Bronchial epithelial cell (primary cell): Measurements from ENCODE around the gene VWDE. TPM values are rescaled to one million over a fixed set of nuclear protein-coding genes. Genes with fewer than 3 reads are reported as not detected.

Experiments
- DNase-seq: peaks from one replicate; pipeline ENCODE4 v3.0.0-alpha.2; 2010; ENCODE audit warnings: low read depth
- FAIRE-seq: peaks from 2 replicates; lab custom pipeline; 2011; peaks lifted over from hg19 to GRCh38; lab: Jason Lieb, UNC
- H3K27me3 ChIP-seq: 2 replicates; pipeline ENCODE4 v1.5.1; 2011; ENCODE audit warnings: low read length; ENCODE audit not compliant: control insufficient read depth, insufficient read depth
- H3K36me3 ChIP-seq: 2 replicates; pipeline ENCODE4 v1.5.1; 2011; ENCODE audit warnings: low read length; ENCODE audit not compliant: control insufficient read depth, insufficient read depth
- H3K4me3 ChIP-seq: 2 replicates; pipeline ENCODE4 v1.5.1; 2011; ENCODE audit warnings: mild to moderate bottlenecking, low read depth, low read length, control low read depth
- total RNA-seq: library from RNA; depleted of rRNA; stranded (reverse); fragments of >200 nt; gene quantifications from 2 replicates; pipeline ENCODE4 v1.2.1, GENCODE V29; 2014
- TF ChIP-seq, protein P1 (sequence below): IDR thresholded peaks from 2 replicates; pipeline ENCODE4 v1.5.1; 2011; ENCODE audit warnings: mild to moderate bottlenecking, moderate library complexity, low read length, control low read depth, inconsistent platforms; ENCODE audit not compliant: insufficient read depth, severe bottlenecking

VWDE gene
- total RNA-seq, 1 donor from 2014 or later, result 1.1 TPM

DNA sequence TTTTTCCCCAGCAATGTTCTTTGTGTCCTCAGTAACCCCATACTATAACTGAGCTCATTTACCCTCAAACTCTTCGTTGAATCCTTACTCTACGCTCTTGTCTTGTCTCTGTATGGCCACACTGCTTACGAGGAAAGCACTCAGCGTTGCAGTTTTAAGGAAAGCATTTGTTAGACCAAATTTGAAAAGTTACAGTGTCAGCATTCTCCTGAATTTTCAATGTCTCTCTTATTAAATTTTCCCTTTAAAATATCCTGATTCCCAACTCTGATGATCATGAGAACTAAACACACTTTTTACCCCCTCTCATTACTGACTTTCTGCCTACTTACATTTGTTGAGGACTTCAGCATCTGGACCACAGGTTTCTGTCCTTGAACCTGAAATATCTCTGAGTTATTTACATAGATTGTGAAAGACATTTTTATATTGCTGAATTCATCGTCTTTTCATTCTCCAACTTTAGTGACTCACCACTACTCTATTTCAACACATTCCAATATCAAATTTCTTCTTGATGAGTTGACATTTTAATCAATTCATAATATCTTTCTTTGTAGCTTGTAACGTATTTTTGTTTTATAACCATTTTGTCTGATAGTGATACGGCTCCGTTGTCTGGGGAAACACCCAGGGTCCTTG lies 19.8 kb upstream of the VWDE start:
- Histone ChIP-seq H3K4me3 (no peak overlapping the region), H3K36me3 (no peaks in the 10 kb centered on the region), H3K27me3 (no peaks in the 10 kb centered on the region)
- TF ChIP-seq, protein P1, sequence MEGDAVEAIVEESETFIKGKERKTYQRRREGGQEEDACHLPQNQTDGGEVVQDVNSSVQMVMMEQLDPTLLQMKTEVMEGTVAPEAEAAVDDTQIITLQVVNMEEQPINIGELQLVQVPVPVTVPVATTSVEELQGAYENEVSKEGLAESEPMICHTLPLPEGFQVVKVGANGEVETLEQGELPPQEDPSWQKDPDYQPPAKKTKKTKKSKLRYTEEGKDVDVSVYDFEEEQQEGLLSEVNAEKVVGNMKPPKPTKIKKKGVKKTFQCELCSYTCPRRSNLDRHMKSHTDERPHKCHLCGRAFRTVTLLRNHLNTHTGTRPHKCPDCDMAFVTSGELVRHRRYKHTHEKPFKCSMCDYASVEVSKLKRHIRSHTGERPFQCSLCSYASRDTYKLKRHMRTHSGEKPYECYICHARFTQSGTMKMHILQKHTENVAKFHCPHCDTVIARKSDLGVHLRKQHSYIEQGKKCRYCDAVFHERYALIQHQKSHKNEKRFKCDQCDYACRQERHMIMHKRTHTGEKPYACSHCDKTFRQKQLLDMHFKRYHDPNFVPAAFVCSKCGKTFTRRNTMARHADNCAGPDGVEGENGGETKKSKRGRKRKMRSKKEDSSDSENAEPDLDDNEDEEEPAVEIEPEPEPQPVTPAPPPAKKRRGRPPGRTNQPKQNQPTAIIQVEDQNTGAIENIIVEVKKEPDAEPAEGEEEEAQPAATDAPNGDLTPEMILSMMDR, result no peak
- FAIRE-seq (no peak), DNase-seq (peak; percentile 90)

DNA sequence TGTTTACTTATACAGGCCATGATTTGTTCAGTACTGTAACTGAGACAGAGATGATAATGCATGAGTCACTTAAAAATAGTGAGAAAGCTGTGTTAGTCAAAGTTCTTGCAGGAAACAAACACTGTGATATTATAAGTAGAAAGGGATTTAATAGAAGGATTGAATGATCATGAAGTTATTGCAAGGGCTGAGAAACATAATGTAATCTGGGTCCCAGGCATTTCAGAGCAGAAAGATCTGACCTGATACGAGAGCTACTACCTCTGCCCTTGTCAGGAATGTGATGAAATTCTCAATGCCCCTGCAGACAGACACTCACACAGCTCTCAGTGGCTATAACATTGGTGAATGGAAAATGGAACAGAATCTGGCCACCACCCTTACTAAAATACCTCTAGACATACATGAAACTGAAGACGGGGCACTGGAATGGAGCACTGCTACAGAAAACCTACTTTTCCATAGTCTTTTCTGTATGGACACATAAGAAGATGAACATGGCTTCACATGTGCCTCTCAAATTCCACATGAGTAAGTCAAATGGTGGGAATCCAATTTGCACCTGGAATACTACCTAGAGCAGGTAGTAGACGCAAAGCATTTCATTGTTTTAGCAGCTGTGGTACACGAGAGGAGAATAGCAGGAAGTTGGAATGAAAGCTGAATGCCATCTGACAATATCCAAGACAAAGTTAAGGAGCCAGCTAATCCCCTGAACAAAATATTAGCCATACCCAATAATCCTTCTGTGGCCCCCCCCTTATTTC lies 19.1 kb upstream of the VWDE start:
- FAIRE-seq (no peak), DNase-seq (peak; percentile 87)
- no peak overlapping the region for H3K4me3 ChIP-seq
- no peaks in the 10 kb centered on the region for H3K36me3 ChIP-seq
- H3K27me3 ChIP-seq, result no peaks in the 10 kb centered on the region
- TF ChIP-seq, protein P1, result no peak

DNA sequence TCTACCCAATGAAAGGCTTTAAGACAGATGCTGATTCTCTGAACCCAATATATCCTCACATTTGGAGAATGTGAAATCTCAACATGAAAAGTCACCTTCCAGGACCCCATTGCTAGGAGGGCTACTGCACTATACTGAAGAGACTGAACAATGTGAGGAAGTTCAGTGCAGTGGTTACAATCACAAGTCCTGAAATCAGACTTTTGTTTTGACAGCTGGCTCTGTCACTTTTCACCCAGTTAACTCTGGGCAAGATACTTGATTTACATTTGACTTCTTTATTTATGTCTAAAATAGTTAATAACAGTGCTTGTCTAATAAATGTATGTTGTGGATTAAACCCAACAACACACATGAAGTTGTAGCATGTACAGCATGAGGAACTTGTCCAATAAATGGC lies 14.8 kb upstream of the VWDE start:
- Histone ChIP-seq H3K36me3 (no peaks in the 10 kb centered on the region), H3K27me3 (no peaks in the 10 kb centered on the region), H3K4me3 (no peak overlapping the region)
- no peak for FAIRE-seq
- TF ChIP-seq, protein P1, result no peak
- no peak for DNase-seq

DNA sequence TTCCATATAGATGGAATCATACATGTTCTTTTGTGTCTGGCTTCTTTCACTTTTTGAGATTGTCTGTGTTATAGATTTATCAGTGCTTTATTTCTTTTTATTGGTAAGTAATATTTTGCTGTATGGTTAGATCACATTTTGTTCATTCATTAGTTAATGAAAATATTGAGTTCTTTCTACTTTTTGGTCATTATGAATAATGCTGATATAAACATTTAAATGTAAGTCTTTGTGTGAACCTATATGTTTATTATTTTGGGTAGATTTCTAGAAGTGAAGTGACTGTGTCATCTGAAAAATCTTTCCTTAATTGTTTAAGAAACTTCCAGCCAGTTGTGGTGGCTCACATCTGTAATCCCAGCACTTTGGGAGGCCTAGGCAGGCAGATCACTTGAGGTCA lies 11.4 kb upstream of the VWDE start:
- no peak for FAIRE-seq
- Histone ChIP-seq H3K27me3 (no peaks in the 10 kb centered on the region), H3K36me3 (no peaks in the 10 kb centered on the region), H3K4me3 (no peak overlapping the region)
- TF ChIP-seq, protein P1, result no peak
- DNase-seq, result no peak

DNA sequence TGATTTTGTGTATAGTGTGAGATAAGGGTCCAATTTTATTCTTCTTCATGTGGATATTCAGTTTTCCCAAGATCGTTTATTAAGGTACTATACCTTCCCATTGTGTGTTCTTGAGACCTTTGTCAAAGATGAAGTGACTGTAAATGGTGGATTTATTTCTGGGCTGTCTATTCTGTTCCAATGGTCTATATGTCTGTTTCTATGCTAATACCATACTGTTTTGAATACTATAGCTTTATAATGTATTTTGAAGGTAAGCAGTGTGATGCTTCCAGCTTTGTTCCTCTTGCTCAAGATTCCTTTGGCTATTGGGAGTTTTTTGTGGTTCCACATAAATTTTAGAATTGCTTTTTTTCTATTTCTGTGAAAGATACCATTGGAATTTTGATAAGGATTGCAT lies 8.7 kb upstream of the VWDE start:
- no peak for FAIRE-seq
- H3K4me3 ChIP-seq, result no peak overlapping the region
- TF ChIP-seq, protein P1, result no peak
- H3K27me3 ChIP-seq, result no peaks in the 10 kb centered on the region
- no peaks in the 10 kb centered on the region for H3K36me3 ChIP-seq
- DNase-seq, result no peak

DNA sequence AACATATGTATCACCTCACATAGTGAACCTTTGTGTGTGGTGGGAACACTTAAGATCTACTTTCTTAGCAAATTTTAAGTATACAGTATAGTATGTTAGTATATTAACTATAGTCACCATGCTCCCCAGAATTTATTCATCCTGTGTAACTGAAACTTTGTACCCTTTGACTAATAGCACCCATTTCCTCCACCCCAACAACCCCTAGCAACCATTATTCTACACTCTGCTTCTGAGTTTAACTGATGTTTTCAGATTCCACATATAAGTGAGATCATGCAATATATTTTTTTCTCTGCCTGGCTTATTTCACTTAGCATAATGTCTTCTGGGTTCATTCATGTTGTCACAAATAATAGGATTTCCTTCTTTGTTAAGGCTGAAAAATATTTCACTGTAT lies 6.9 kb upstream of the VWDE start:
- FAIRE-seq, result no peak

More for the DNA sequence above, 6.9 kb upstream of the VWDE start:
- H3K36me3 ChIP-seq, result no peaks in the 10 kb centered on the region
- TF ChIP-seq, protein P1, result no peak
- H3K4me3 ChIP-seq, result no peak overlapping the region
- no peak for DNase-seq
- H3K27me3 ChIP-seq, result no peaks in the 10 kb centered on the region
